Measurements from ENCODE around the gene BAG1. TPM values are rescaled to one million over a fixed set of nuclear protein-coding genes. Genes with fewer than 3 reads are reported as not detected.

The BAG1 gene
- total RNA-seq, 2 experiments from 2014 or later = 62.3 to 72.2 TPM

GRCh38 chr9:33291901-33292300 is 27.4 kb upstream of the BAG1 start:
- DNase-seq = no peak
- CTCF ChIA-PET = no interaction called here
- H3K27ac Mint-ChIP-seq = peak overlapping the region; percentile 100
- POLR2A ChIA-PET = no interaction called here
- H3K4me1 Mint-ChIP-seq = peaks cover 66% of the 10 kb centered on the region
- H3K27me3 Mint-ChIP-seq = no peaks in the 10 kb centered on the region
- peak overlapping the region; percentile 87 for H3K4me3 Mint-ChIP-seq
- no peaks in the 10 kb centered on the region for H3K9me3 Mint-ChIP-seq
- peaks cover 40% of the 10 kb centered on the region for H3K36me3 Mint-ChIP-seq (ENCODE audit: low read depth)

GRCh38 chr9:33291031-33291397 is 26.5 kb upstream of the BAG1 start:
- Mint-ChIP-seq H3K27me3 (no peaks in the 10 kb centered on the region), H3K27ac (peak overlapping the region; percentile 100), H3K9me3 (no peaks in the 10 kb centered on the region), H3K36me3 (ENCODE audit: low read depth) (peaks cover 36% of the 10 kb centered on the region), H3K4me1 (peaks cover 63% of the 10 kb centered on the region), H3K4me3 (peak overlapping the region; percentile 87)
- CTCF ChIA-PET = interaction anchor here (1.0 to 1.4 kb wide), 3 partner anchors 13 to 176 kb away, joined by 3 to 7 read pairs (median 3); no protein-coding TSS in a partner anchor
- no peak for DNase-seq
- POLR2A ChIA-PET = no interaction called here

- no peaks in the 10 kb centered on the region for H3K9me3 Mint-ChIP-seq
- H3K4me1 Mint-ChIP-seq = peaks cover 61% of the 10 kb centered on the region
- H3K4me3 Mint-ChIP-seq = peak within 1 kb of the TSS; percentile 87
- peak within 1 kb of the TSS; percentile 100 for H3K27ac Mint-ChIP-seq
- no peaks in the 10 kb centered on the region for H3K27me3 Mint-ChIP-seq
- ChIA-PET POLR2A (interaction anchor here (0.6 to 1.0 kb wide), 2 partner anchors 22 to 176 kb away, joined by 3 read pairs; no protein-coding TSS in a partner anchor), CTCF (interaction anchor here (0.7 to 1.4 kb wide), 8 partner anchors 12 to 177 kb away, joined by 3 to 7 read pairs (median 4); no protein-coding TSS in a partner anchor)
- H3K36me3 Mint-ChIP-seq (ENCODE audit: low read depth) = peaks cover 34% of the 10 kb centered on the region
- peak; percentile 99 for DNase-seq
These were observed 25.9 kb upstream of the BAG1 start, which contains the start of gene NFX1 for GRCh38 chr9:33290247-33291030. NFX1 (plus strand) TSS chr9:33290516; CDS start chr9:33290573, 57 bp downstream.

- H3K27ac Mint-ChIP-seq = peak overlapping the region; percentile 100
- no peak for DNase-seq
- ChIA-PET CTCF (interaction anchor here (0.7 to 1.4 kb wide), 8 partner anchors 12 to 177 kb away, joined by 3 to 7 read pairs (median 4); no protein-coding TSS in a partner anchor), POLR2A (interaction anchor here (0.6 to 1.0 kb wide), 2 partner anchors 23 to 177 kb away, joined by 3 read pairs; no protein-coding TSS in a partner anchor)
- H3K4me3 Mint-ChIP-seq = peak overlapping the region; percentile 87
- no peaks in the 10 kb centered on the region for H3K9me3 Mint-ChIP-seq
- H3K27me3 Mint-ChIP-seq = no peaks in the 10 kb centered on the region
- H3K36me3 Mint-ChIP-seq (ENCODE audit: low read depth) = peaks cover 32% of the 10 kb centered on the region
- peaks cover 59% of the 10 kb centered on the region for H3K4me1 Mint-ChIP-seq
These were observed 25.4 kb upstream of the BAG1 start for GRCh38 chr9:33289936-33290246.

- POLR2A ChIA-PET = interaction anchor here (1.0 kb wide), 1 partner anchor 23 kb away, joined by 3 read pairs; no protein-coding TSS in a partner anchor
- H3K4me3 Mint-ChIP-seq = peak overlapping the region; percentile 87
- H3K4me1 Mint-ChIP-seq = peaks cover 55% of the 10 kb centered on the region
- H3K36me3 Mint-ChIP-seq (ENCODE audit: low read depth) = peaks cover 31% of the 10 kb centered on the region
- peak overlapping the region; percentile 100 for H3K27ac Mint-ChIP-seq
- no peaks in the 10 kb centered on the region for H3K9me3 Mint-ChIP-seq
- CTCF ChIA-PET = interaction anchor here (1.0 to 1.4 kb wide), 5 partner anchors 11 to 177 kb away, joined by 3 to 7 read pairs (median 4); no protein-coding TSS in a partner anchor
- DNase-seq = no peak
- no peaks in the 10 kb centered on the region for H3K27me3 Mint-ChIP-seq
These were observed 25.0 kb upstream of the BAG1 start for GRCh38 chr9:33289496-33289895.

GRCh38 chr9:33288828-33289483 is 24.4 kb upstream of the BAG1 start:
- ChIA-PET CTCF (interaction anchor here (2.2 kb wide), 1 partner anchor 15 kb away, joined by 8 read pairs; no protein-coding TSS in a partner anchor), POLR2A (no interaction called here)
- peaks cover 28% of the 10 kb centered on the region for H3K36me3 Mint-ChIP-seq (ENCODE audit: low read depth)
- peak overlapping the region; percentile 100 for H3K27ac Mint-ChIP-seq
- DNase-seq = no peak
- H3K4me3 Mint-ChIP-seq = peak overlapping the region; percentile 87
- H3K9me3 Mint-ChIP-seq = no peaks in the 10 kb centered on the region
- H3K4me1 Mint-ChIP-seq = peaks cover 52% of the 10 kb centered on the region
- no peaks in the 10 kb centered on the region for H3K27me3 Mint-ChIP-seq

GRCh38 chr9:33288235-33288634 is 23.7 kb upstream of the BAG1 start:
- peaks cover 48% of the 10 kb centered on the region for H3K4me1 Mint-ChIP-seq
- H3K27ac Mint-ChIP-seq = peak overlapping the region; percentile 91
- ChIA-PET CTCF (interaction anchor here (1.6 to 4.7 kb wide), 5 partner anchors 8 to 22 kb away, joined by 4 to 21 read pairs (median 8); no protein-coding TSS in a partner anchor), POLR2A (no interaction called here)
- no peaks in the 10 kb centered on the region for H3K9me3 Mint-ChIP-seq
- peaks cover 24% of the 10 kb centered on the region for H3K36me3 Mint-ChIP-seq (ENCODE audit: low read depth)
- H3K27me3 Mint-ChIP-seq = no peaks in the 10 kb centered on the region
- DNase-seq = no peak
- H3K4me3 Mint-ChIP-seq = peak overlapping the region; percentile 21

- Mint-ChIP-seq H3K9me3 (no peaks in the 10 kb centered on the region), H3K36me3 (ENCODE audit: low read depth) (peaks cover 22% of the 10 kb centered on the region), H3K4me1 (peaks cover 36% of the 10 kb centered on the region), H3K4me3 (no peak overlapping the region), H3K27ac (peak overlapping the region; percentile 80), H3K27me3 (no peaks in the 10 kb centered on the region)
- ChIA-PET POLR2A (no interaction called here), CTCF (interaction anchor here (0.6 to 4.7 kb wide), 18 partner anchors 9 to 211 kb away, joined by 3 to 21 read pairs (median 4); partner anchors contain the start of genes AQP3 and SMU1)
- DNase-seq = peak; percentile 79
These were observed 22.6 kb upstream of the BAG1 start for GRCh38 chr9:33287087-33287490.

GRCh38 chr9:33285502-33285901 is 21.0 kb upstream of the BAG1 start:
- Mint-ChIP-seq H3K27me3 (no peaks in the 10 kb centered on the region), H3K36me3 (ENCODE audit: low read depth) (peaks cover 24% of the 10 kb centered on the region), H3K9me3 (no peaks in the 10 kb centered on the region), H3K27ac (no peak overlapping the region), H3K4me3 (no peak overlapping the region), H3K4me1 (peaks cover 25% of the 10 kb centered on the region)
- no peak for DNase-seq
- POLR2A ChIA-PET = no interaction called here
- CTCF ChIA-PET = interaction anchor here (1.2 to 4.7 kb wide), 3 partner anchors 9 to 12 kb away, joined by 3 to 21 read pairs (median 4); no protein-coding TSS in a partner anchor

GRCh38 chr9:33277484-33277883 is 13.0 kb upstream of the BAG1 start:
- Mint-ChIP-seq H3K27ac (no peak overlapping the region), H3K36me3 (ENCODE audit: low read depth) (peaks cover 69% of the 10 kb centered on the region), H3K9me3 (no peaks in the 10 kb centered on the region), H3K4me1 (peaks cover 16% of the 10 kb centered on the region), H3K4me3 (no peak overlapping the region), H3K27me3 (no peaks in the 10 kb centered on the region)
- ChIA-PET POLR2A (no interaction called here), CTCF (interaction anchor here (1.0 to 2.1 kb wide), 4 partner anchors 8 to 190 kb away, joined by 3 to 11 read pairs (median 4); no protein-coding TSS in a partner anchor)
- DNase-seq = no peak

- Mint-ChIP-seq H3K27ac (no peak overlapping the region), H3K36me3 (ENCODE audit: low read depth) (peaks cover 68% of the 10 kb centered on the region), H3K4me3 (no peak overlapping the region), H3K4me1 (peaks cover 36% of the 10 kb centered on the region), H3K9me3 (no peaks in the 10 kb centered on the region), H3K27me3 (no peaks in the 10 kb centered on the region)
- POLR2A ChIA-PET = no interaction called here
- CTCF ChIA-PET = interaction anchor here (0.6 to 2.6 kb wide), 8 partner anchors 9 to 544 kb away, joined by 3 to 10 read pairs (median 4); partner anchors contain the start of genes BAG1 and CHMP5
- no peak for DNase-seq
These were observed 9.4 kb upstream of the BAG1 start for GRCh38 chr9:33273972-33274328.

- Mint-ChIP-seq H3K4me1 (peaks cover 39% of the 10 kb centered on the region), H3K27ac (no peak overlapping the region), H3K9me3 (no peaks in the 10 kb centered on the region), H3K4me3 (no peak overlapping the region), H3K36me3 (ENCODE audit: low read depth) (peaks cover 67% of the 10 kb centered on the region), H3K27me3 (no peaks in the 10 kb centered on the region)
- POLR2A ChIA-PET = no interaction called here
- CTCF ChIA-PET = interaction anchor here (0.6 to 2.6 kb wide), 7 partner anchors 9 to 545 kb away, joined by 3 to 10 read pairs (median 4); no protein-coding TSS in a partner anchor
- no peak for DNase-seq
These were observed 8.9 kb upstream of the BAG1 start for GRCh38 chr9:33273266-33273971.
